SK-N-MC (cell line): ENCODE measurements around the gene MPRIP.
A peak's percentile ranks its signal among the peaks of the same experiment; 100 is the strongest.

Source experiments
- DNase-seq: peaks from one replicate; pipeline ENCODE4 v3.0.0-alpha.2; 2011; ENCODE audit warnings: low read depth, low spot score
- H3K27ac ChIP-seq: fragments of 200-600 bp; sonication (generic); 2 replicates; pipeline ENCODE4 v1.5.1; 2016; ENCODE audit warnings: mixed run types
- H3K36me3 ChIP-seq: fragments of 200-600 bp; sonication (generic); 2 replicates; pipeline ENCODE4 v1.6.1; 2017; ENCODE audit warnings: antibody characterized with exemption, low read length, mixed read lengths; ENCODE audit not compliant: insufficient read depth
- H3K4me3 ChIP-seq: fragments of 200-600 bp; sonication (generic); 2 replicates; pipeline ENCODE4 v1.5.1; 2016
- H3K9ac ChIP-seq: fragments of 200-600 bp; sonication (generic); 2 replicates; pipeline ENCODE4 v1.8.0; 2017; ENCODE audit warnings: mixed run types, mixed read lengths; ENCODE audit not compliant: insufficient read length
- H3K9me3 ChIP-seq: fragments of 200-600 bp; sonication (generic); 2 replicates; pipeline ENCODE4 v1.6.1; 2017; ENCODE audit warnings: low read depth, mild to moderate bottlenecking, antibody characterized with exemption, low read length, moderate library complexity, mixed read lengths
- EZH2 ChIP-seq: fragments of 200-600 bp; sonication (generic); IDR thresholded peaks from one replicate; pipeline ENCODE4 v1.6.1; 2017; ENCODE audit warnings: antibody characterized with exemption
- FOXP2 ChIP-seq: optimal IDR thresholded peaks from 2 replicates; pipeline ENCODE3; 2011; ENCODE audit warnings: mild to moderate bottlenecking, moderate library complexity; ENCODE audit not compliant: insufficient read depth; ENCODE audit errors: extremely low read length, control extremely low read depth
- POLR2AphosphoS5 ChIP-seq: IDR thresholded peaks from 2 replicates; pipeline ENCODE4 v1.6.1; 2012; ENCODE audit warnings: mild to moderate bottlenecking, low read depth, low read length, borderline replicate concordance

MPRIP gene

DNA sequence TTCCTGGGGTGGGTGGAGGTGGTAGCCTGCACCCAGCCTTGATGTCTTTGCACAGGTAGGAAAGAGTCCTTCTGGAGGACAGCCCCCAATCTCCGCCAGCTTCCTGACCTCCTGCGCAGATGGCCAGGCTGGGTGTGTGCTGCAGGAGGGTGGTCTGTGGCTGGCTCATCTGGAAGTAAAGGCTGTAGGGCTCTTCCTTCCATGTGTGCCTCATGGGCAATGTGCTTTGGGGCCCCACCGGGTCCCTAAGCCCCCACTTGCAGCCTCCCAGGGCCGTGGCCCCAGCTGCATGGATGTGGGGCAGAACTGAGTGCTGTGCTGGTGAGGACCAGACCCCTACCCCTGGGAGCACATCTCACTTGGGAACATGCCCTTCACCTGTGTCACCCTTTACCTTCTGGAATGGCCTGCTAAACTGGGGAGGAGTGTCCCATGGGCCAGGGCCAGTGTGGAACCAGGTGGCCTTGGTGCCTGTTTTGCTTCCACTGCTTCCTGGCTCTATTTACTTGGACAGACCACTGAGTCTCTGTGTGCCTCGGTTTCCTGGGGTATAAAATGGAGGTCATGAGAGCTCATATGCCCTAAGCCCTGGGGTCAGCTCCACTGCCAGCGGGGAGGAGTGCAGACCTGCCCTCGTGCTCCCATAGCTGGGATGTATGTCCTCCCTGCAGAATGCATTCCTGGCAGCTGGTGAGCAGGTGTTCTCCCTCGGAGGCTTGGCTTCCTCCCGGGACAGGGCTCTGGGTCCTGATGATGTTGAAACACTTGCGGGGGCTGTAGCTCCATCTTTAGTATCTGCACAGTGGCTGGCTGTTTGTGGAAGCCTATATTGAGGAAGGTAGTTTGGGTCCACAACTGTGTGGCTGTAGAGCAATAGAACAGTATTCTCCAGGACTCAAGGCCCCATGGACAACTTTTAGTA, 18.0 kb downstream of the MPRIP start:
- no peaks in the 10 kb centered on the region for H3K9me3 ChIP-seq
- H3K9ac ChIP-seq = no peak overlapping the region
- DNase-seq = no peak
- H3K27ac ChIP-seq = no peak overlapping the region
- no peak for TF ChIP-seq POLR2AphosphoS5
- TF ChIP-seq FOXP2 = no peak
- TF ChIP-seq EZH2 = no peak
- H3K4me3 ChIP-seq = no peak overlapping the region
- no peaks in the 10 kb centered on the region for H3K36me3 ChIP-seq

DNA sequence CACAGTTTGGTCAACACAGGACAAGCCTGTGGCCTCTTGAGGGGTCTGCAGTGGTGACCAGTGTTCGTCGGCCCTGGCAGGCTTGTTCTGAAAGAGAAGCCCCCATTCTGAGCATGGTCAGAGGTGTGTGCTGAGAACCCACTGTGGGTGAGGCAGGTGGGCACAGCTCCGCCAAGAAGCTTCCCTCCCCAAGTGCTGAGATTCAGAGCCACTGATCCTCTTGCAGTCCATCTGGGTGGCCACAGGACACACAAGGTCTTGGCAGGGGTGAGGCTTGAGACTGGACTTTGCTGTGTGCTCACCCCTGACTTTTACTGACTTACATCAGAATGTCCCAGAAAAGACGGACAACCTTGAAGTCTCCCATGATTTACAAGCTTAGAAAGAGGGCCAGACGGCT, 18.7 kb downstream of the MPRIP start:
- DNase-seq = no peak
- Histone ChIP-seq H3K4me3 (no peak overlapping the region), H3K36me3 (no peaks in the 10 kb centered on the region), H3K9me3 (no peaks in the 10 kb centered on the region), H3K9ac (no peak overlapping the region), H3K27ac (no peak overlapping the region)
- TF ChIP-seq EZH2 (no peak), POLR2AphosphoS5 (no peak), FOXP2 (no peak)

DNA sequence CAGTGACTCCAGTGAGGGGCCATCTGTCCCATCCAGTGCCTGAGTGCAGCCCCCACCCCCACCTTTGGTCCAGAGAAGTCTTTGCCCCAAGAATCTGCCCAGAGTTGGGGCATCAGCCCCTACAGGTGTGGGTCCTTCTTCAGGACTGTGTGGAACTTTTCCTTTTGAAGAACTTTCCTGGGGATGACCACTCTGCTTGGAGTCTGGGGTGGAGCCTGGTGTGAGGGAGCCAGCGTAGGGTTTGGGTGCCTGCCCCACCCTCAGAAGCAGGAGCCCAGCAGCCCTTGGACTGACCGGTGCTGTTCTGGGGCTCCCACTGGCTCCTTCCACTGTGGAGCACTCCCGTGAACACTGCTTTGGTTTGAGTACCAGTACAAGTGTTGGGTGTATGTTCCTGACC, 19.3 kb downstream of the MPRIP start:
- no peak for TF ChIP-seq POLR2AphosphoS5
- TF ChIP-seq FOXP2 = no peak
- no peak for TF ChIP-seq EZH2
- DNase-seq = no peak
- H3K9ac ChIP-seq = no peak overlapping the region
- H3K9me3 ChIP-seq = no peaks in the 10 kb centered on the region
- H3K36me3 ChIP-seq = no peaks in the 10 kb centered on the region
- H3K4me3 ChIP-seq = no peak overlapping the region
- no peak overlapping the region for H3K27ac ChIP-seq

DNA sequence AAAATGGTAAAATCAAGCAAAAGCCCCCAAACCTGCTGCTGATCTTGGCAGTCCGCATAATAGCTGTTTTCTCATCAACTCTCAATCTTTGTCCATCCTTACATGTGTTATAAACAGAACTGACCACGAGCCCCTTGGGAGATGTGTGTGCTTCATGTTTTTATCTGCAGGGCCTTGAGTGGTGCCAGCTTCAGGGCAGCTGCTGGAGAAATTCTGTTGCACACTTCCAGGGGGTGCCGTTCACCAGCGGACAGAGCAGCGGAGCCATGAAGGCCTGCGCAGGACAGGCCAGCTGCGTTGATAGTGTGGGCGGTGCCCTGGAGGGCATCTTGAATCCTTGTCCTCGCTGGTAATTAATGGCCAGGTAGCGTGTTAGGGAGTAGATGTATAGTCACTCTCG, 20.1 kb downstream of the MPRIP start:
- no peak overlapping the region for H3K27ac ChIP-seq
- DNase-seq = no peak
- no peak overlapping the region for H3K4me3 ChIP-seq
- H3K9ac ChIP-seq = no peak overlapping the region
- TF ChIP-seq FOXP2 = no peak
- TF ChIP-seq POLR2AphosphoS5 = no peak
- no peak for TF ChIP-seq EZH2
- no peaks in the 10 kb centered on the region for H3K36me3 ChIP-seq
- no peaks in the 10 kb centered on the region for H3K9me3 ChIP-seq

GRCh38 chr17:17062866-17063265, 20.6 kb downstream of the MPRIP start:
- H3K9ac ChIP-seq = no peak overlapping the region
- H3K9me3 ChIP-seq = no peaks in the 10 kb centered on the region
- H3K36me3 ChIP-seq = no peaks in the 10 kb centered on the region
- TF ChIP-seq FOXP2 (no peak), POLR2AphosphoS5 (no peak), EZH2 (no peak)
- no peak overlapping the region for H3K27ac ChIP-seq
- H3K4me3 ChIP-seq = no peak overlapping the region
- DNase-seq = no peak

DNA sequence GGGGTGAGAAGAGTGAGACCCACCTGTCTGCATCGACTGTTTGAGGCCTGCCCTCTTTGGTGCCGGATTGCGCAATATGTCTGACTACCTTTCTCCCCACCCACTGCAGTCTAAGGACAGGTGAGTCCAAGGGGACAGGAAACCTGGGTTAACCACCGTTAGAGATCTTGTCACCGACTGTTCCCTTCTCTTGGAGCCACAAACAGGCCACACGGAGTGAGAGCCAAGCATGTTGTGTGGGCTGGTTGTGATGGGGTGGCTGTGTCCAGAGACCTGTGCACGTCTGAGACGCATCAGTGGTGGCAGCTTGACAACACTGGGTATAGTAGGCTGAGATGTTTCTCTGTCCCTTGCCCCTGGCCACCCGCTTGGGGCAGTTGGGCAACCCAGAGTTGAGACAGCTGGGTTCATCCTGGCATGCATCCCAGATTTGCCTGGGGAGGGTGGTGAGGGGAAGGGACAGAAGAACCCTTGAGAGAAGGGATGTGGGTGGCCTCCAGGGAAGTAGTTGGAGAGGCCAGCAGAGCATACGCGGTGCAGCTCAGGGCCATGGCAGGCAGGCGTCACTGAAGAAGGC, 21.4 kb downstream of the MPRIP start:
- H3K36me3 ChIP-seq = no peaks in the 10 kb centered on the region
- H3K4me3 ChIP-seq = no peak overlapping the region
- TF ChIP-seq FOXP2 (no peak), EZH2 (no peak), POLR2AphosphoS5 (no peak)
- H3K27ac ChIP-seq = no peak overlapping the region
- DNase-seq = no peak
- no peaks in the 10 kb centered on the region for H3K9me3 ChIP-seq
- H3K9ac ChIP-seq = no peak overlapping the region

DNA sequence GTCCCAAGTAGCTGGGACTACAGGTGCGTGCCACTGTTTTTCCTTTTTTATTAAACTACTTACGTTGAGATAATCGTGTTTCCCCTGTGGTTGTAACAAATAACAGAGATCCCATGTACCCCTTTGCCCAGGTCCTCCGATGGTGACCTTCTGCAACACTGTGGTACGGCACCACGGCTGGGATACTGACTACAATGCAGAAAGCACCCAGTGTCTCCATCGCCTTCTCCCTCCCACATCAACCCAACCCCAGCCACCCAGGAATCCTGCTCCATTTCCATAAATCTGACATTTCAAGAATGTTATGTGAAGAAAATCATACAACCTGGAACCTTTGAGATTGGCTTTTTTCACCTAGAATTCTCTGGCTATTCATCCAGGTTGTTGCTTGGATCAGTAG, 22.1 kb downstream of the MPRIP start:
- Histone ChIP-seq H3K4me3 (no peak overlapping the region), H3K9me3 (no peaks in the 10 kb centered on the region), H3K9ac (no peak overlapping the region), H3K36me3 (no peaks in the 10 kb centered on the region), H3K27ac (peak overlapping the region; percentile 8; the same call in 1 of the 2 replicates)
- no peak for DNase-seq
- TF ChIP-seq FOXP2 = no peak
- no peak for TF ChIP-seq EZH2
- TF ChIP-seq POLR2AphosphoS5 = no peak

- H3K27ac ChIP-seq = peak overlapping the region; percentile 60; the same call in 1 of the 2 replicates
- H3K9me3 ChIP-seq = peaks cover 6% of the 10 kb centered on the region; the same call in 1 of the 2 replicates
- DNase-seq = no peak
- peaks cover 4% of the 10 kb centered on the region for H3K36me3 ChIP-seq
- no peak for TF ChIP-seq EZH2
- no peak for TF ChIP-seq FOXP2
- no peak for TF ChIP-seq POLR2AphosphoS5
- no peak overlapping the region for H3K4me3 ChIP-seq
- H3K9ac ChIP-seq = no peak overlapping the region
These were observed 23.8 kb downstream of the MPRIP start for GRCh38 chr17:17066021-17066420.
